HEK293 (cell line): Measurements from ENCODE around the gene POLDIP2.

ENCODE experiments used
- CTCF ChIA-PET: fragments of 350-600 bp; formaldehyde crosslinking; extraction: SDS; loops from one replicate; lab custom pipeline; 2021; ENCODE audit warnings: antibody characterized with exemption; lab: Yijun Ruan, JAX
- POLR2A ChIA-PET: fragments of 300-600 bp; formaldehyde crosslinking; extraction: SDS; loops from one replicate; lab custom pipeline; 2020; ENCODE audit warnings: antibody characterized with exemption, inconsistent platforms; lab: Yijun Ruan, JAX
- H3K27ac ChIP-seq: fragments of 200-500 bp; sonication (Bioruptor generic); 2 replicates; pipeline ENCODE4 v1.5.1; 2014; ENCODE audit warnings: low read depth, low read length, control low read depth, inconsistent platforms; ENCODE audit errors: extremely low read depth
- H3K36me3 ChIP-seq, 2 experiments: fragments of 200-500 bp in 1 of 2; sonication (Bioruptor generic) in 1 of 2; 1 replicate in 1 of 2; 2 replicates in 1 of 2; pipeline ENCODE4 v1.5.1; 2014 to 2017; ENCODE audit warnings: inconsistent platforms in 2 of 2, low read length in 2 of 2; ENCODE audit not compliant: control insufficient read depth in 2 of 2, insufficient read depth in 1 of 2
- H3K4me1 ChIP-seq: fragments of 200-500 bp; sonication (Bioruptor generic); 2 replicates; pipeline ENCODE4 v1.5.1; 2014; ENCODE audit warnings: mild to moderate bottlenecking, low read length, inconsistent platforms; ENCODE audit not compliant: control insufficient read depth, insufficient read depth
- H3K4me3 ChIP-seq: 2 replicates; pipeline ENCODE4 v1.5.1; 2011; ENCODE audit warnings: low read depth, mild to moderate bottlenecking, control low read depth, low read length, moderate library complexity
- H3K9me3 ChIP-seq: fragments of 200-500 bp; sonication (Bioruptor generic); 2 replicates; pipeline ENCODE4 v1.5.1; 2014; ENCODE audit warnings: low read depth, low read length, inconsistent platforms; ENCODE audit not compliant: control insufficient read depth, insufficient read depth
- IKZF3 ChIP-seq: fragments of 450-650 bp; IDR thresholded peaks from 2 replicates; pipeline ENCODE4 v1.5.0; 2018; ENCODE audit warnings: missing biosample characterization, mild to moderate bottlenecking, missing genetic modification characterization, moderate library complexity
- PRDM2 ChIP-seq: fragments of 450-650 bp; formaldehyde crosslinking; IDR thresholded peaks from 2 replicates; pipeline ENCODE4 v1.5.1; 2016; ENCODE audit warnings: missing biosample characterization, missing genetic modification characterization, borderline replicate concordance
- YY1 ChIP-seq: fragments of 450-650 bp; formaldehyde crosslinking; IDR thresholded peaks from 2 replicates; pipeline ENCODE4 v1.5.1; 2018; ENCODE audit warnings: missing biosample characterization, missing genetic modification characterization
- ZBTB20 ChIP-seq: fragments of 450-650 bp; formaldehyde crosslinking; IDR thresholded peaks from 2 replicates; pipeline ENCODE4 v1.5.1; 2016; ENCODE audit warnings: missing biosample characterization, missing genetic modification characterization
- ZBTB21 ChIP-seq: fragments of 450-650 bp; formaldehyde crosslinking; IDR thresholded peaks from 2 replicates; pipeline ENCODE4 v1.5.1; 2017; ENCODE audit warnings: missing biosample characterization, missing genetic modification characterization
- ZBTB7A ChIP-seq: fragments of 450-650 bp; formaldehyde crosslinking; IDR thresholded peaks from 2 replicates; pipeline ENCODE4 v1.5.1; 2016; ENCODE audit warnings: low read depth, missing biosample characterization, missing genetic modification characterization
- ZEB2 ChIP-seq: fragments of 450-650 bp; formaldehyde crosslinking; IDR thresholded peaks from 2 replicates; pipeline ENCODE4 v1.5.1; 2016; ENCODE audit warnings: missing biosample characterization, missing genetic modification characterization
- ZIC2 ChIP-seq: fragments of 450-650 bp; formaldehyde crosslinking; IDR thresholded peaks from 2 replicates; pipeline ENCODE4 v1.5.1; 2016; ENCODE audit warnings: missing biosample characterization, missing genetic modification characterization
- ZNF169 ChIP-seq: fragments of 450-650 bp; formaldehyde crosslinking; IDR thresholded peaks from 2 replicates; pipeline ENCODE4 v1.5.1; 2016; ENCODE audit warnings: missing biosample characterization, missing genetic modification characterization
- ZNF280C ChIP-seq: fragments of 450-650 bp; formaldehyde crosslinking; IDR thresholded peaks from 2 replicates; pipeline ENCODE4 v1.5.1; 2016; ENCODE audit warnings: missing biosample characterization, missing genetic modification characterization
- ZNF324 ChIP-seq: fragments of 450-650 bp; formaldehyde crosslinking; IDR thresholded peaks from 2 replicates; pipeline ENCODE4 v1.5.1; 2016; ENCODE audit warnings: missing biosample characterization, missing genetic modification characterization
- ZNF341 ChIP-seq: fragments of 450-650 bp; formaldehyde crosslinking; IDR thresholded peaks from 2 replicates; pipeline ENCODE4; 2016; ENCODE audit warnings: low read depth, missing biosample characterization, missing genetic modification characterization
- ZNF391 ChIP-seq: fragments of 450-650 bp; formaldehyde crosslinking; IDR thresholded peaks from 2 replicates; pipeline ENCODE4 v1.5.1; 2016; ENCODE audit warnings: low read depth, missing biosample characterization, missing genetic modification characterization, borderline replicate concordance
- ZNF518A ChIP-seq: fragments of 450-650 bp; formaldehyde crosslinking; conservative IDR thresholded peaks from 2 replicates; pipeline ENCODE4 v1.5.1; 2016; ENCODE audit warnings: low read depth, missing biosample characterization, missing genetic modification characterization
- ZNF558 ChIP-seq: fragments of 450-650 bp; formaldehyde crosslinking; IDR thresholded peaks from 2 replicates; pipeline ENCODE4 v1.5.1; 2016; ENCODE audit warnings: missing biosample characterization, missing genetic modification characterization
- ZNF571 ChIP-seq: fragments of 450-650 bp; formaldehyde crosslinking; IDR thresholded peaks from 2 replicates; pipeline ENCODE4 v1.5.0; 2017; ENCODE audit warnings: missing biosample characterization, missing genetic modification characterization
- ZNF621 ChIP-seq: fragments of 450-650 bp; formaldehyde crosslinking; IDR thresholded peaks from 2 replicates; pipeline ENCODE4 v1.5.1; 2017; ENCODE audit warnings: missing biosample characterization, missing genetic modification characterization
- ZNF624 ChIP-seq: fragments of 450-650 bp; formaldehyde crosslinking; IDR thresholded peaks from 2 replicates; pipeline ENCODE4 v1.5.1; 2017; ENCODE audit warnings: missing biosample characterization, missing genetic modification characterization
- ZNF654 ChIP-seq: fragments of 450-650 bp; formaldehyde crosslinking; IDR thresholded peaks from 2 replicates; pipeline ENCODE4 v1.5.1; 2016; ENCODE audit warnings: low read depth, missing biosample characterization, missing genetic modification characterization
- ZNF660 ChIP-seq: fragments of 450-650 bp; IDR thresholded peaks from 2 replicates; pipeline ENCODE4 v1.5.1; 2018; ENCODE audit warnings: missing biosample characterization, mild to moderate bottlenecking, missing genetic modification characterization
- ZNF768 ChIP-seq: fragments of 450-650 bp; formaldehyde crosslinking; IDR thresholded peaks from 2 replicates; pipeline ENCODE4 v1.5.1; 2018; ENCODE audit warnings: missing biosample characterization, mild to moderate bottlenecking, missing genetic modification characterization
- ZNF792 ChIP-seq: fragments of 450-650 bp; formaldehyde crosslinking; IDR thresholded peaks from 2 replicates; pipeline ENCODE4 v1.5.1; 2016; ENCODE audit warnings: missing biosample characterization, missing genetic modification characterization

Gene POLDIP2

GRCh38 chr17:28367641-28368305, 10.4 kb upstream of the POLDIP2 start (continued):
- TF ChIP-seq ZNF169 (tag by site-specific recombination), result no peak

GRCh38 chr17:28366605-28367004, 9.3 kb upstream of the POLDIP2 start:
- POLR2A ChIA-PET, result interaction anchor here (1.0 to 7.1 kb wide), 2 partner anchors 8 to 31 kb away, joined by 3 to 66 read pairs; partner anchors contain the start of genes IFT20, POLDIP2 and TNFAIP1
- TF ChIP-seq IKZF3 (tag by site-specific recombination) (no peak), ZNF280C (no peak), ZBTB21 (tag by site-specific recombination) (no peak), ZEB2 (no peak), ZNF571 (no peak), ZNF621 (no peak), ZIC2 (no peak), ZNF654 (tag by site-specific recombination) (no peak), YY1 (tag by site-specific recombination) (no peak), ZNF341 (tag by site-specific recombination) (no peak), ZNF792 (no peak), ZNF768 (tag by site-specific recombination) (no peak)
- Histone ChIP-seq H3K4me3 (no peak overlapping the region), H3K27ac (no peak overlapping the region), H3K36me3 (peaks cover 11 to 37% of the 10 kb centered on the region in 2 experiments), H3K9me3 (no peaks in the 10 kb centered on the region), H3K4me1 (peaks cover 4% of the 10 kb centered on the region)
- CTCF ChIA-PET, result interaction anchor here (0.7 to 1.3 kb wide), 3 partner anchors 8 to 177 kb away, joined by 3 to 10 read pairs (median 7); partner anchors contain the start of gene POLDIP2

DNA sequence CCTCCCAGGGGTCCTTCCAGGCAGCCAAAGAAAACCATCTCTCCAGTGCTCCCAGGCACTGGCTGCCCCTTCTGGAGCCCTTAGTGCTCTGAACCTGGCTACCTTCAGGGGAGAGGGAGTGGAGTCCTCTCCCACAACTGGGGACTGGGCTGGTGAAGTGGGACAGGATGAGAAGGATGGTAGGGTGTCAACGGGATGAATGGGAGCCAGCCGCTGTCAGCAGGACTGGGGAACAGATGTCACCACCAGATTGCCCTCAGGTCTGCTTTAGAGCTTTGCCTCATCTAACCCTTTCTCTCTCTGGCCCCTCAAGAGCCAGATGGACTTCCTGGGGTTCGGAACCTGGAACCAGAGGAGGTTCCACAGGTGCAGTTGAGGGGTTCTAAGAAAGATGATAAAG, 8.2 kb upstream of the POLDIP2 start:
- Histone ChIP-seq H3K9me3 (no peaks in the 10 kb centered on the region), H3K36me3 (peaks cover 16 to 48% of the 10 kb centered on the region in 2 experiments), H3K27ac (no peak overlapping the region), H3K4me1 (no peaks in the 10 kb centered on the region), H3K4me3 (no peak overlapping the region)
- CTCF ChIA-PET, result interaction anchor here (0.6 kb wide), 1 partner anchor 534 kb away, joined by 4 read pairs; no protein-coding TSS in a partner anchor
- POLR2A ChIA-PET, result no interaction called here
- TF ChIP-seq ZNF391 (no peak), PRDM2 (no peak), ZNF660 (no peak), ZBTB20 (no peak), ZNF324 (tag by site-specific recombination) (no peak), ZNF518A (no peak), ZNF624 (tag by site-specific recombination) (no peak), ZBTB7A (tag by site-specific recombination) (no peak), ZNF558 (tag by site-specific recombination) (no peak)
